ENCODE results near the gene NHEJ1.

DNA sequence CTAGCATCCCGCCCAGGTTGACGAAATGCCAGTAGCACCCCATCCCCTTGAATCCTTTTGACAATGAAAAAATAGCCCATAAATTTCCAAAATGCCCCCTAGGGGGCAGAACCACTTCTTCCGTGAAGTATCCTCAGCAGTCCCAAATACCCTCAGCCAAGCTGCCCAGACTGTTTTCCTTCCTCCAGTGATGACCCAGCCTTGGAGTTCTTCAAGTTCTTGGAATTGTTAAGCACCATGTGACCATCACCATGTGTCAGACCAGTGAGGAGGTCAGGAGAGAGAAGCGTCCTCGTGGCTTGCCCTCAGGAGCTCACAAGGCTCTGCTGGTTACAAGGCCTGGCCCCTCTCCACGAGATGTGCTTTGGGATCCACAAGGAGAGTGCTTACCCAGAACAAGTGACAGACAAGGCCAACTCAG is 10.6 kb upstream of the NHEJ1 start:
- TF ChIP-seq FOXP2 (optimal IDR thresholded peaks at IDR 0.05; ENCODE audit: control extremely low read depth, extremely low read length, insufficient read depth), result no peak
- TF ChIP-seq POLR2AphosphoS5 (IDR thresholded peaks at IDR 0.05; ENCODE audit: borderline replicate concordance, low read depth, low read length), result no peak
- no peak for TF ChIP-seq EZH2 (IDR thresholded peaks at IDR 0.05)

Data from SK-N-MC (cell line).